A549 (cell line): ENCODE results near the gene SLIT3.

Source experiments
- EP300 ChIP-seq, 2 experiments: fragments of >200 bp; sonication (Bioruptor Twin); formaldehyde crosslinking; IDR thresholded peaks; 2 replicates in 1 of 2; 3 replicates in 1 of 2; pipeline ENCODE4 v1.6.1; 2016 to 2017
- KDM1A ChIP-seq: fragments of 200-600 bp; sonication (generic); IDR thresholded peaks from 2 replicates; pipeline ENCODE4 v1.6.1; 2016; ENCODE audit warnings: low read depth, mild to moderate bottlenecking
- NFE2L2 ChIP-seq: fragments of 150-350 bp; conservative IDR thresholded peaks from 2 replicates; pipeline ENCODE4 v1.6.1; 2014; ENCODE audit warnings: low read length
- NR3C1 ChIP-seq: fragments of >200 bp; sonication (Bioruptor Twin); formaldehyde crosslinking; IDR thresholded peaks from 3 replicates; pipeline ENCODE4 v1.6.1; 2017
- POLR2A ChIP-seq: IDR thresholded peaks from 2 replicates; pipeline ENCODE4 v1.6.1; 2012; ENCODE audit warnings: mild to moderate bottlenecking, low read length
- TF ChIP-seq, protein P1 (sequence below): fragments of 200-600 bp; sonication (generic); IDR thresholded peaks from 2 replicates; pipeline ENCODE4 v1.6.1; 2016; ENCODE audit warnings: antibody characterized with exemption, mild to moderate bottlenecking, moderate library complexity
- TF ChIP-seq, protein P2 (sequence below): fragments of >200 bp; sonication (Bioruptor Twin); formaldehyde crosslinking; IDR thresholded peaks from 3 replicates; pipeline ENCODE4 v1.5.1; 2016
- TF ChIP-seq, protein P3 (sequence below): fragments of 450-650 bp; IDR thresholded peaks from 2 replicates; pipeline ENCODE4 v1.6.1; 2014; ENCODE audit warnings: antibody characterized with exemption
- TF ChIP-seq, protein P4 (sequence below): fragments of 250-450 bp; sonication (Bioruptor Pico); IDR thresholded peaks from 2 replicates; pipeline ENCODE4 v1.5.0; 2021; ENCODE audit warnings: mild to moderate bottlenecking, moderate library complexity, borderline replicate concordance

DNA sequence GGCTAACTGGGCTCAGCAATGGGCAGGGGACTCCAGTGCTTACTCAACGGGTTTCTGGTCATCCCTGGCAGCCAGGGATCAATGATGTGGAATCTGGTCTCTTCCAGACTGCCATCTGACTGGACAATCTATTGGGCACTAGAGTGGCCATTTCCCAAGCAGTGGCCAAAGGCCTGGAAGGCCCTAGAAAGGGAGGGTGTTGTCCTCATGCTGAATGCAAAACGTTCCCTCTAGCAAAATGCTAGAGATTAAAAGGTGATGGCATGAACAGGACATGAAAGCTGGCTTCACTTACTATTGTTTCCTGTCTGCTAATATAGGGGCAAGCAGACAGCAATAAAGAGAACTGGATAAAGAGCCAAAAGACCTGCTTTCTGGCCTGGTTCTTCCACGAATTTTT, 467.6 kb downstream of the SLIT3 start:
- TF ChIP-seq EP300 (IDR thresholded peaks at IDR 0.05) (no peak), NR3C1 (no peak), POLR2A (no peak), KDM1A (no peak), NFE2L2 (no peak)
- TF ChIP-seq, protein P1, sequence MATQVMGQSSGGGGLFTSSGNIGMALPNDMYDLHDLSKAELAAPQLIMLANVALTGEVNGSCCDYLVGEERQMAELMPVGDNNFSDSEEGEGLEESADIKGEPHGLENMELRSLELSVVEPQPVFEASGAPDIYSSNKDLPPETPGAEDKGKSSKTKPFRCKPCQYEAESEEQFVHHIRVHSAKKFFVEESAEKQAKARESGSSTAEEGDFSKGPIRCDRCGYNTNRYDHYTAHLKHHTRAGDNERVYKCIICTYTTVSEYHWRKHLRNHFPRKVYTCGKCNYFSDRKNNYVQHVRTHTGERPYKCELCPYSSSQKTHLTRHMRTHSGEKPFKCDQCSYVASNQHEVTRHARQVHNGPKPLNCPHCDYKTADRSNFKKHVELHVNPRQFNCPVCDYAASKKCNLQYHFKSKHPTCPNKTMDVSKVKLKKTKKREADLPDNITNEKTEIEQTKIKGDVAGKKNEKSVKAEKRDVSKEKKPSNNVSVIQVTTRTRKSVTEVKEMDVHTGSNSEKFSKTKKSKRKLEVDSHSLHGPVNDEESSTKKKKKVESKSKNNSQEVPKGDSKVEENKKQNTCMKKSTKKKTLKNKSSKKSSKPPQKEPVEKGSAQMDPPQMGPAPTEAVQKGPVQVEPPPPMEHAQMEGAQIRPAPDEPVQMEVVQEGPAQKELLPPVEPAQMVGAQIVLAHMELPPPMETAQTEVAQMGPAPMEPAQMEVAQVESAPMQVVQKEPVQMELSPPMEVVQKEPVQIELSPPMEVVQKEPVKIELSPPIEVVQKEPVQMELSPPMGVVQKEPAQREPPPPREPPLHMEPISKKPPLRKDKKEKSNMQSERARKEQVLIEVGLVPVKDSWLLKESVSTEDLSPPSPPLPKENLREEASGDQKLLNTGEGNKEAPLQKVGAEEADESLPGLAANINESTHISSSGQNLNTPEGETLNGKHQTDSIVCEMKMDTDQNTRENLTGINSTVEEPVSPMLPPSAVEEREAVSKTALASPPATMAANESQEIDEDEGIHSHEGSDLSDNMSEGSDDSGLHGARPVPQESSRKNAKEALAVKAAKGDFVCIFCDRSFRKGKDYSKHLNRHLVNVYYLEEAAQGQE, result no peak
- TF ChIP-seq, protein P2, sequence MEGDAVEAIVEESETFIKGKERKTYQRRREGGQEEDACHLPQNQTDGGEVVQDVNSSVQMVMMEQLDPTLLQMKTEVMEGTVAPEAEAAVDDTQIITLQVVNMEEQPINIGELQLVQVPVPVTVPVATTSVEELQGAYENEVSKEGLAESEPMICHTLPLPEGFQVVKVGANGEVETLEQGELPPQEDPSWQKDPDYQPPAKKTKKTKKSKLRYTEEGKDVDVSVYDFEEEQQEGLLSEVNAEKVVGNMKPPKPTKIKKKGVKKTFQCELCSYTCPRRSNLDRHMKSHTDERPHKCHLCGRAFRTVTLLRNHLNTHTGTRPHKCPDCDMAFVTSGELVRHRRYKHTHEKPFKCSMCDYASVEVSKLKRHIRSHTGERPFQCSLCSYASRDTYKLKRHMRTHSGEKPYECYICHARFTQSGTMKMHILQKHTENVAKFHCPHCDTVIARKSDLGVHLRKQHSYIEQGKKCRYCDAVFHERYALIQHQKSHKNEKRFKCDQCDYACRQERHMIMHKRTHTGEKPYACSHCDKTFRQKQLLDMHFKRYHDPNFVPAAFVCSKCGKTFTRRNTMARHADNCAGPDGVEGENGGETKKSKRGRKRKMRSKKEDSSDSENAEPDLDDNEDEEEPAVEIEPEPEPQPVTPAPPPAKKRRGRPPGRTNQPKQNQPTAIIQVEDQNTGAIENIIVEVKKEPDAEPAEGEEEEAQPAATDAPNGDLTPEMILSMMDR, result no peak
- TF ChIP-seq, protein P3, sequence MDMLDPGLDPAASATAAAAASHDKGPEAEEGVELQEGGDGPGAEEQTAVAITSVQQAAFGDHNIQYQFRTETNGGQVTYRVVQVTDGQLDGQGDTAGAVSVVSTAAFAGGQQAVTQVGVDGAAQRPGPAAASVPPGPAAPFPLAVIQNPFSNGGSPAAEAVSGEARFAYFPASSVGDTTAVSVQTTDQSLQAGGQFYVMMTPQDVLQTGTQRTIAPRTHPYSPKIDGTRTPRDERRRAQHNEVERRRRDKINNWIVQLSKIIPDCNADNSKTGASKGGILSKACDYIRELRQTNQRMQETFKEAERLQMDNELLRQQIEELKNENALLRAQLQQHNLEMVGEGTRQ, result no peak
- TF ChIP-seq, protein P4, sequence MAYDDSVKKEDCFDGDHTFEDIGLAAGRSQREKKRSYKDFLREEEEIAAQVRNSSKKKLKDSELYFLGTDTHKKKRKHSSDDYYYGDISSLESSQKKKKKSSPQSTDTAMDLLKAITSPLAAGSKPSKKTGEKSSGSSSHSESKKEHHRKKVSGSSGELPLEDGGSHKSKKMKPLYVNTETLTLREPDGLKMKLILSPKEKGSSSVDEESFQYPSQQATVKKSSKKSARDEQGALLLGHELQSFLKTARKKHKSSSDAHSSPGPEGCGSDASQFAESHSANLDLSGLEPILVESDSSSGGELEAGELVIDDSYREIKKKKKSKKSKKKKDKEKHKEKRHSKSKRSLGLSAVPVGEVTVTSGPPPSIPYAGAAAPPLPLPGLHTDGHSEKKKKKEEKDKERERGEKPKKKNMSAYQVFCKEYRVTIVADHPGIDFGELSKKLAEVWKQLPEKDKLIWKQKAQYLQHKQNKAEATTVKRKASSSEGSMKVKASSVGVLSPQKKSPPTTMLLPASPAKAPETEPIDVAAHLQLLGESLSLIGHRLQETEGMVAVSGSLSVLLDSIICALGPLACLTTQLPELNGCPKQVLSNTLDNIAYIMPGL (CRISPR knock-in tag), result no peak
